Glutamatergic neuron (in vitro differentiated cells): Measurements from ENCODE around the gene NEU1. TPM values are rescaled to one million over a fixed set of nuclear protein-coding genes. Genes with fewer than 3 reads are reported as not detected.

Experiments used
- DNase-seq: peaks from one replicate; pipeline ENCODE4 v3.0.0; 2022
- H3K27ac Mint-ChIP-seq: one replicate; pipeline ENCODE4 v1.8.0; 2020; ENCODE audit warnings: mild to moderate bottlenecking, mixed read lengths, inconsistent platforms; ENCODE audit not compliant: unreplicated experiment
- H3K27me3 Mint-ChIP-seq: one replicate; pipeline ENCODE4 v1.8.0; 2020; ENCODE audit warnings: mild to moderate bottlenecking, moderate library complexity, mixed read lengths, inconsistent platforms; ENCODE audit not compliant: unreplicated experiment
- H3K36me3 Mint-ChIP-seq: one replicate; pipeline ENCODE4 v1.8.0; 2020; ENCODE audit warnings: mild to moderate bottlenecking, mixed read lengths, inconsistent platforms; ENCODE audit not compliant: unreplicated experiment
- H3K4me1 Mint-ChIP-seq: one replicate; pipeline ENCODE4 v1.8.0; 2020; ENCODE audit warnings: mild to moderate bottlenecking, low read depth, mixed read lengths, inconsistent platforms; ENCODE audit not compliant: unreplicated experiment
- H3K4me3 Mint-ChIP-seq: one replicate; pipeline ENCODE4 v1.8.0; 2020; ENCODE audit warnings: mild to moderate bottlenecking, mixed read lengths, inconsistent platforms; ENCODE audit not compliant: unreplicated experiment
- H3K9me3 Mint-ChIP-seq: one replicate; pipeline ENCODE4 v1.8.0; 2020; ENCODE audit warnings: mild to moderate bottlenecking, moderate library complexity, mixed read lengths, inconsistent platforms; ENCODE audit not compliant: unreplicated experiment
- total RNA-seq: library from RNA; stranded (reverse); fragmentation: NEBNext Ultra II Directional; extraction: Animal tissue kit (Norgen Biotek cat#: 25700); gene quantifications from one replicate; pipeline ENCODE4 v1.2.1, GENCODE V29; 2021; ENCODE audit not compliant: unreplicated experiment
- TF ChIP-seq, protein P1 (sequence below): fragments of 200-600 bp; sonication (generic); IDR thresholded peaks from one replicate; pipeline ENCODE4 v1.5.0; 2021; ENCODE audit not compliant: partially characterized antibody, unreplicated experiment

The NEU1 gene
- total RNA-seq, 1 donor from 2014 or later = 40.2 TPM

DNA sequence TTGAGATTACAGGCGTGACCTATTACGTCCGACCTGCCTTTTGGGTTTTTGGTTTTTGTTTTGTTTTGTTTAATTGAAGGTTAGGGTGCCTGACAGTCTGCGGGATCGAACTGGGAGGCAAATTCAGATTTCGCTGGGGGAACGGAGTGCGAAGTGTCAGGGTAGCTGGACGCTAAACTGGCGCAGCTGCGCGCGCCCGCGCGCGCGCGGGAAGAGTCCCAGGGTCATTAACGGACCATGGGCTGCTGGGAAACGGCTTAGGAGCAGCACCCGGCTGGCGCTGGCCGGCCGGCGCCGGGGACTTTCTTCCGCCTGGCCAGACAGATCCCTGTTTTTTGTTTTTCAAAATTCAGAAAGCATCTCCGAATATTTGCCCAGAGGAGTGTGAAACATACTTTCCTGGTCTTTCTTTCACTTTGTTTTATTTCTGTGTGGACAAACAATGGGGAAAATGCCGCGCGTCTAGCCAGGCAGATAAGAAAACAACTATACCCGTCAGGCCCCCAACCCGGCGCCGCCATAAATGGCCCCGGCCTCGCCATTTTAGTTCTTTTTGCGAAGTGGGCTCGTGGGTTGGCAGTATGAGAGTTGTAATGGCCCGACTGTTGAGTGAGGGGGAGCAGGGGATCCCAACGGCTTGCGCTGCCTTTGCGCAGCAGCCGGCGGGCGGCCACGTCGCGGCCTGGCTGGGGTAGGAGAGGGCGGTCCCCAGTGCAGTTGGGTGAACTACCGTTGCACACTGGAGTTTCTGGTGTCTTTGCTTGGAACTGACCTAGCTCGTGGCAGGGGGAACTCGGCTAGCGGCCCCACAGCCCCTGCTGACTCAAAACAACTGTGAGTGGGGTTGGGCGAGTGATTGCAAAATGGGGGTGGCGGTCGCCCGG, 28.0 kb downstream of the NEU1 start:
- Mint-ChIP-seq H3K4me3 (peak overlapping the region; percentile 98), H3K9me3 (peaks cover 14% of the 10 kb centered on the region), H3K27ac (peak overlapping the region; percentile 93), H3K4me1 (peaks cover 18% of the 10 kb centered on the region), H3K36me3 (no peaks in the 10 kb centered on the region), H3K27me3 (peaks cover 18% of the 10 kb centered on the region)
- TF ChIP-seq, protein P1, sequence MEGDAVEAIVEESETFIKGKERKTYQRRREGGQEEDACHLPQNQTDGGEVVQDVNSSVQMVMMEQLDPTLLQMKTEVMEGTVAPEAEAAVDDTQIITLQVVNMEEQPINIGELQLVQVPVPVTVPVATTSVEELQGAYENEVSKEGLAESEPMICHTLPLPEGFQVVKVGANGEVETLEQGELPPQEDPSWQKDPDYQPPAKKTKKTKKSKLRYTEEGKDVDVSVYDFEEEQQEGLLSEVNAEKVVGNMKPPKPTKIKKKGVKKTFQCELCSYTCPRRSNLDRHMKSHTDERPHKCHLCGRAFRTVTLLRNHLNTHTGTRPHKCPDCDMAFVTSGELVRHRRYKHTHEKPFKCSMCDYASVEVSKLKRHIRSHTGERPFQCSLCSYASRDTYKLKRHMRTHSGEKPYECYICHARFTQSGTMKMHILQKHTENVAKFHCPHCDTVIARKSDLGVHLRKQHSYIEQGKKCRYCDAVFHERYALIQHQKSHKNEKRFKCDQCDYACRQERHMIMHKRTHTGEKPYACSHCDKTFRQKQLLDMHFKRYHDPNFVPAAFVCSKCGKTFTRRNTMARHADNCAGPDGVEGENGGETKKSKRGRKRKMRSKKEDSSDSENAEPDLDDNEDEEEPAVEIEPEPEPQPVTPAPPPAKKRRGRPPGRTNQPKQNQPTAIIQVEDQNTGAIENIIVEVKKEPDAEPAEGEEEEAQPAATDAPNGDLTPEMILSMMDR = no peak
- peak; percentile 86 for DNase-seq

DNA sequence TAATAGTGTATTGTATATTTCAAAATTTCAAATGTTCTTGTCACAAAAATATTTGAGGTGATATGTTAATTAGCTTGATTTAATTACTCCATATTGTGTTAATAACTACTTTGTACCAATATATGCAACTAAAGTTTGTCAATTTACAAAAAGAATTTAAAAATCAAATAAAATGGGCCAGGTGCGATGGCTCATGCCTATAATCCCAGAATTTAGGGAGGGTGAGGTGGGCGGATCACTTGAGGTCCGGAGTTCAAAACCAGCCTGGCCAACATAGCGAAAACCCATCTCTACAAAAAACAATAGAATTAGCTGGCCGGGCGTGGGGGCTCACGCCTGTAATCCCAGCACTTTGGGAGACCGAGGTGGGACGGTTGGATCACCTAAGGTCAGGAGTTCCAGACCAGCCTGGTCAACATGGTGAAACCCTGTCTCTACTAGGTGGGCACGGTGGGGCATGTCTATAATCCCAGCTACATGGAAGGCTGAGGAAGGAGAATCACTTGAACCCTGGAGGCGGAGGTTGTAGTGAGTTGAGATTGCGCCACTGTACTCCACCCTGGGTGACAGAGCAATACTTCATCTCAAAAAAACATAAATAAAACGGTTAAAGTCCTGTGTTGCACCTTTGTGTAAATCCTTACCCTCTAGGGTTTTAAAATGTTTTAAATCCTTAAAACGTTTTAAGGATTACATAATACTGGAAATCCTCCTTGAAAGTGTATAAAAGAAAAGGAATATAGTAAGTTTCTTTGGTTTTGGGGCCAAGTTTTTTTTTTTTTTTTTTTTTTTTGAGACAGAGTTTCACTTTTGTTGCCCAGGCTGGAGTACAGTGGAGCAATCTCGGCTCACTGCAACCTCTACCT, 31.0 kb downstream of the NEU1 start:
- Mint-ChIP-seq H3K4me3 (peak overlapping the region; percentile 94), H3K9me3 (peaks cover 15% of the 10 kb centered on the region), H3K27ac (no peak overlapping the region), H3K36me3 (no peaks in the 10 kb centered on the region), H3K4me1 (peaks cover 10% of the 10 kb centered on the region), H3K27me3 (peaks cover 24% of the 10 kb centered on the region)
- TF ChIP-seq, protein P1 = no peak
- no peak for DNase-seq

DNA sequence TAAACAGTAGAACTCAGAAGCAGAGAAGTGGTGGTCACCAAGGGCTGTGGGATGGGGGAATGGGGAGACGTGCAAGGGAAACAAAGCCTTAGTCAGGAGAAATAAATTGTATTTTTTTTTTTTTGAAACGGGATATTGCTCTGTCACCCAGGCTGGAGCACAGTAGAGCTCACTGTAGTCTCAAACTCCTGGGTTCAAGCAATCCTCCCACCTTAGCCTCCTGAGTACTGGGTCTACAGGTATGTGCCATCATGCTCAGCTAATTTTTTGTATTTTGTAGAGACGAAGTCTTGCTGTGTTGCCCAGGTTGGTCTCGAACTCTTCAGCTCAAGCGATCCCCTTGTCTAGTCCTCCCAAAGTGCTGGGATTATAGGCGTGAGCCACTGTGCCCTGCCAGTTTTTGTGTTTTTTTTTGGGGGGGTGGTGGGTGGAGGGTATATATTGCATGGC, 31.7 kb downstream of the NEU1 start:
- H3K4me3 Mint-ChIP-seq = peak overlapping the region; percentile 94
- no peaks in the 10 kb centered on the region for H3K36me3 Mint-ChIP-seq
- DNase-seq = no peak
- H3K4me1 Mint-ChIP-seq = peaks cover 4% of the 10 kb centered on the region
- peaks cover 15% of the 10 kb centered on the region for H3K9me3 Mint-ChIP-seq
- TF ChIP-seq, protein P1 = no peak
- peak overlapping the region; percentile 70 for H3K27ac Mint-ChIP-seq
- peaks cover 20% of the 10 kb centered on the region for H3K27me3 Mint-ChIP-seq

- H3K36me3 Mint-ChIP-seq = no peaks in the 10 kb centered on the region
- peaks cover 17% of the 10 kb centered on the region for H3K9me3 Mint-ChIP-seq
- H3K27ac Mint-ChIP-seq = peak overlapping the region; percentile 93
- peak overlapping the region; percentile 94 for H3K4me3 Mint-ChIP-seq
- H3K27me3 Mint-ChIP-seq = peaks cover 12% of the 10 kb centered on the region
- H3K4me1 Mint-ChIP-seq = peaks cover 4% of the 10 kb centered on the region
- TF ChIP-seq, protein P1 = peak; percentile 26
- DNase-seq = no peak
These were observed 32.9 kb downstream of the NEU1 start for GRCh38 chr6:31829633-31830283.
